Tibial nerve (tissue), 4 donors: ENCODE results near the gene B3GAT2. TPM values are rescaled to one million over a fixed set of nuclear protein-coding genes. Genes with fewer than 3 reads are reported as not detected.

Source experiments
- DNase-seq, 2 donors: peaks; one replicate each; pipeline ENCODE4 v3.0.0-alpha.2; 2019; ENCODE audit warnings: low spot score in 2 of 2
- H3K27ac ChIP-seq, 4 donors: fragments of 200-600 bp; sonication (generic) in 3 of 4; one replicate each; pipeline ENCODE4 v1.5.1; 2017 to 2019; ENCODE audit warnings: mild to moderate bottlenecking in 1 of 4
- H3K27me3 ChIP-seq, 2 donors: fragments of 200-600 bp; sonication (generic) in 1 of 2; one replicate each; pipeline versions ENCODE4 v1.5.1 to v1.6.0; 2017 to 2019
- H3K36me3 ChIP-seq, 3 donors: fragments of 200-600 bp; sonication (generic); one replicate each; pipeline ENCODE4 v1.5.1; 2018 to 2019
- H3K4me1 ChIP-seq, 4 donors: fragments of 200-600 bp; sonication (generic) in 3 of 4; one replicate each; pipeline ENCODE4 v1.5.1; 2017 to 2019
- H3K4me3 ChIP-seq, 4 donors: fragments of 200-600 bp; sonication (generic) in 3 of 4; one replicate each; pipeline ENCODE4 v1.5.1; 2017 to 2019; ENCODE audit warnings: mild to moderate bottlenecking in 1 of 4, moderate library complexity in 1 of 4
- H3K9me3 ChIP-seq, 4 donors: fragments of 200-600 bp; sonication (generic) in 3 of 4; one replicate each; pipeline ENCODE4 v1.5.1; 2017 to 2019
- CTCF ChIP-seq, 5 experiments: fragments of 200-600 bp in 3 of 5; fragments of 450-650 bp in 2 of 5; sonication (generic) in 3 of 5; IDR thresholded peaks; one replicate each; pipeline ENCODE4 v1.5.1; 2016 to 2019; ENCODE audit warnings: antibody characterized with exemption in 5 of 5, mild to moderate bottlenecking in 3 of 5, moderate library complexity in 2 of 5
- EP300 ChIP-seq, 2 donors: sonication (generic); formaldehyde crosslinking; IDR thresholded peaks; one replicate each; pipeline ENCODE4 v1.6.1; 2017; ENCODE audit warnings: antibody characterized with exemption in 2 of 2, mild to moderate bottlenecking in 1 of 2
- POLR2A ChIP-seq, 2 donors: fragments of 450-650 bp; IDR thresholded peaks; one replicate each; pipeline ENCODE4 v1.6.1; 2017; ENCODE audit warnings: antibody characterized with exemption in 2 of 2, mild to moderate bottlenecking in 2 of 2, moderate library complexity in 2 of 2
- WGBS, 2 donors: methylation state at CpG; one replicate each; pipeline ENCODE4 v1.1.5; 2018; 5-methylcytosine and 5-hydroxymethylcytosine counted together
- total RNA-seq, 4 donors: library from RNA; depleted of rRNA; stranded (reverse); fragments of >200 nt; gene quantifications; one replicate each; pipeline ENCODE4 v1.1.0, GENCODE V29; 2016

B3GAT2 gene
- total RNA-seq, 4 donors from 2014 or later, result 0.30 TPM; not detected in 3

GRCh38 chr6:70886661-70887060 is 70.2 kb downstream of the B3GAT2 start:
- TF ChIP-seq POLR2A (IDR thresholded peaks at IDR 0.05) (no peak), CTCF (IDR thresholded peaks at IDR 0.05) (no peak), EP300 (IDR thresholded peaks at IDR 0.05) (no peak)
- Histone ChIP-seq H3K36me3 (no peaks in the 10 kb centered on the region), H3K27ac (no peak overlapping the region), H3K27me3 (no peaks in the 10 kb centered on the region), H3K4me1 (no peaks in the 10 kb centered on the region), H3K4me3 (no peak overlapping the region), H3K9me3 (no peaks in the 10 kb centered on the region)
- no peak for DNase-seq
- WGBS, 2 donors, result 82 to 91% methylated on average over 2 of the region's 2 CpGs

- 85 to 90% methylated on average over 2 of the region's 2 CpGs for whole genome bisulfite sequencing, 2 donors
- no peaks in the 10 kb centered on the region for H3K4me1 ChIP-seq
- H3K36me3 ChIP-seq, result no peaks in the 10 kb centered on the region
- no peaks in the 10 kb centered on the region for H3K27me3 ChIP-seq
- no peak overlapping the region for H3K4me3 ChIP-seq
- no peak overlapping the region for H3K27ac ChIP-seq
- TF ChIP-seq EP300 (IDR thresholded peaks at IDR 0.05) (no peak), POLR2A (IDR thresholded peaks at IDR 0.05) (no peak), CTCF (IDR thresholded peaks at IDR 0.05) (no peak)
- no peak for DNase-seq
- H3K9me3 ChIP-seq, result no peaks in the 10 kb centered on the region
Observed at GRCh38 chr6:70886071-70886470, 70.8 kb downstream of the B3GAT2 start.

- peak in 1 of 2 donors; percentile 74 for DNase-seq
- TF ChIP-seq EP300 (IDR thresholded peaks at IDR 0.05), result no peak
- peak; percentile 74 to 96 (median 84) for TF ChIP-seq CTCF (IDR thresholded peaks at IDR 0.05)
- TF ChIP-seq POLR2A (IDR thresholded peaks at IDR 0.05), result no peak
- no peak overlapping the region for H3K4me3 ChIP-seq
- no peaks in the 10 kb centered on the region for H3K36me3 ChIP-seq
- H3K4me1 ChIP-seq, result no peaks in the 10 kb centered on the region
- WGBS, 2 donors, result 40 to 41% methylated on average over 17 of the region's 17 CpGs
- no peaks in the 10 kb centered on the region for H3K27me3 ChIP-seq
- H3K9me3 ChIP-seq, result no peaks in the 10 kb centered on the region
- no peak overlapping the region for H3K27ac ChIP-seq
Observed at GRCh38 chr6:70884074-70884983, 72.5 kb downstream of the B3GAT2 start.

- Histone ChIP-seq H3K4me3 (no peak overlapping the region), H3K9me3 (peaks cover 0 to 2% (median 0%) of the 10 kb centered on the region in 4 donors), H3K36me3 (no peaks in the 10 kb centered on the region), H3K4me1 (no peaks in the 10 kb centered on the region), H3K27me3 (no peaks in the 10 kb centered on the region), H3K27ac (no peak overlapping the region)
- no peak for TF ChIP-seq CTCF (IDR thresholded peaks at IDR 0.05)
- no peak for TF ChIP-seq EP300 (IDR thresholded peaks at IDR 0.05)
- no peak for TF ChIP-seq POLR2A (IDR thresholded peaks at IDR 0.05)
- DNase-seq, result no peak
- WGBS, 2 donors, result 70 to 85% methylated on average over 5 of the region's 5 CpGs
Observed at GRCh38 chr6:70879496-70879895, 77.4 kb downstream of the B3GAT2 start.

- TF ChIP-seq POLR2A (IDR thresholded peaks at IDR 0.05) (no peak), CTCF (IDR thresholded peaks at IDR 0.05) (no peak), EP300 (IDR thresholded peaks at IDR 0.05) (no peak)
- H3K4me1 ChIP-seq, result no peaks in the 10 kb centered on the region
- H3K27me3 ChIP-seq, result no peaks in the 10 kb centered on the region
- H3K27ac ChIP-seq, result no peak overlapping the region
- no peak overlapping the region for H3K4me3 ChIP-seq
- peaks cover 0 to 29% (median 5%) of the 10 kb centered on the region in 4 donors for H3K9me3 ChIP-seq
- DNase-seq, result no peak
- no peaks in the 10 kb centered on the region for H3K36me3 ChIP-seq
- WGBS, 2 donors, result 31 to 36% methylated on average over 3 of the region's 3 CpGs
Observed at GRCh38 chr6:70874181-70874913, 82.5 kb downstream of the B3GAT2 start.
